GM18508 (cell line): ENCODE data around the gene CDH22.

ENCODE experiments used
- ATAC-seq: cut with Tn5 transposase; IDR thresholded peaks from one replicate; pipeline ENCODE4 v1.9.1; 2021; ENCODE audit warnings: moderate number of reproducible peaks; ENCODE audit not compliant: insufficient read depth, unreplicated experiment

The CDH22 gene

DNA sequence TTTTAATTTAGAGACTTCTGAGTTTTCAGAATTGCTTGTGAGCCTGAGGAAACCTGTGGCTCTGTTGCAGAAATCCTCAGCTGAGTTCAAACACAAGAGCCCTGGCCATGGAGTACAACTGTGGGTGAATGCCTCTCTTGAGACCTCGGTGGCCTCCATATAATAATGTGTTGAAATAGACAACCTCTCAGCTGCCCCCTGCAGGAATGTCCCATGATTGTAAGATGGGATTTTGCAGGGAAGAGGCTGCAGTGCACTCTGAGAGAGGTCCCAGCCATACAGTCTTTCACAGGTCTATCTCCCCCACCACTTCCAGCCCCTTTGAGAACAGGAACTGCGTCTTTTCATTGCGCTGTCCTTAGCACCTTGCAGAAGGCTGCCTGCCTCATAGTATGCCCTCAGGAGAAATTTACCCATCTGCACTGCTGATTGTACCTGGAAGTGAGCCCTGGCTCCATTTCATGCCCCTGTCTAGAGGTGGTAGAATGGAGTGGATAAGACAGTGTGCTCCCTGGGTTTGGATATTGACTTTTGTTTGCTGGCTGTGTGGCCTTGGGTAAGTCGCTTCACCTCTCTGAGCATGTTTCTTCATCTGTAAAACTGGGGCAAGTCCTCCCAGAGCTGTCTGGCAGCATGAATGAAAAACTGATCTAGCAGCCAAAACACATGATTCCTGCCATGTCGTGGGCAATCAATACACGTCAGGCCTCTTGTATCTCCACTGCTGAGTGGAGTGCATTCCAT is 16.8 kb upstream of the CDH22 start:
- no peak for ATAC-seq

DNA sequence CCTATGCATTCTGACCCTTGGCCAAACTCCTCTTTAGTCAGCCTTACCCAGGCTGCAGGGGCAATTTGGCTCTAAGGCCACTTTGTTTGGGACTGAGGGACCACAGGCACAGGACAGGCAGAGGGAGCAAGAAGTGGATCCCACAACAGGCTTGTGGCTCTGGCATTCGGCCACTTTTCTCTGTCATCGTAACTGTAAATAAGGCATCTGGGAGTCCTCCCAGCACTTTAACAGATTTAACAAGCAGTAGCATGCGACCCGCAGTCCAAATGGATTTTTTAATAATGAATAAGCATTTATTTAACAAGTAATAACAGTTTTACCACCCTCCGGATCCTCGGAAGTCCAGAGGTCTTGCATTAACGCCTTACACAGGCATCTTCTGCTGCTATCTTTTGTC is 16.1 kb upstream of the CDH22 start:
- no peak for ATAC-seq

DNA sequence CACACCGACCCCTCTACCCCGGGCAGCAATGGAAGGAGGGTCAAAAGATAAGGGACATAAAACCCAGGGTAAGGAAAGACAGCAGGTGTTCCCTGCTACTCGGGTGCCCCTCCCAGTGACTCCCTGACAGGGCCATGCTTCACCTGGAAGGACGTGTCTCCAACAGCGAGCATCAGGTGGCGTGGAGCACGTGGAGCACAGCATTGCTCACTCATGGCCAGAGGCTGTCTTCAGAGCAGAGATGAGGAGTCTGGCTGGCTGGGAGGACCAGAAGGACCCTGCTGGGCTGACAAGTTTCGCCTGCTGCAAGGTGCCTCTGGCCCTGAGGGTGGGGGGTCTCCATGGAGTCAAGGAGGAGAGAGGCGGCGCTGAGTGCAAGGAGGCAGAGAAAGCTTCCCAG is 15.3 kb upstream of the CDH22 start:
- ATAC-seq, result no peak

GRCh38 chr20:46322641-46323040 is 14.3 kb upstream of the CDH22 start:
- ATAC-seq, result no peak

- ATAC-seq, result no peak
Measured at GRCh38 chr20:46317685-46318177, 9.4 kb upstream of the CDH22 start.

GRCh38 chr20:46316984-46317684 is 8.8 kb upstream of the CDH22 start:
- ATAC-seq, result no peak

- ATAC-seq, result no peak
Measured at GRCh38 chr20:46315311-46315710, 7.0 kb upstream of the CDH22 start.

DNA sequence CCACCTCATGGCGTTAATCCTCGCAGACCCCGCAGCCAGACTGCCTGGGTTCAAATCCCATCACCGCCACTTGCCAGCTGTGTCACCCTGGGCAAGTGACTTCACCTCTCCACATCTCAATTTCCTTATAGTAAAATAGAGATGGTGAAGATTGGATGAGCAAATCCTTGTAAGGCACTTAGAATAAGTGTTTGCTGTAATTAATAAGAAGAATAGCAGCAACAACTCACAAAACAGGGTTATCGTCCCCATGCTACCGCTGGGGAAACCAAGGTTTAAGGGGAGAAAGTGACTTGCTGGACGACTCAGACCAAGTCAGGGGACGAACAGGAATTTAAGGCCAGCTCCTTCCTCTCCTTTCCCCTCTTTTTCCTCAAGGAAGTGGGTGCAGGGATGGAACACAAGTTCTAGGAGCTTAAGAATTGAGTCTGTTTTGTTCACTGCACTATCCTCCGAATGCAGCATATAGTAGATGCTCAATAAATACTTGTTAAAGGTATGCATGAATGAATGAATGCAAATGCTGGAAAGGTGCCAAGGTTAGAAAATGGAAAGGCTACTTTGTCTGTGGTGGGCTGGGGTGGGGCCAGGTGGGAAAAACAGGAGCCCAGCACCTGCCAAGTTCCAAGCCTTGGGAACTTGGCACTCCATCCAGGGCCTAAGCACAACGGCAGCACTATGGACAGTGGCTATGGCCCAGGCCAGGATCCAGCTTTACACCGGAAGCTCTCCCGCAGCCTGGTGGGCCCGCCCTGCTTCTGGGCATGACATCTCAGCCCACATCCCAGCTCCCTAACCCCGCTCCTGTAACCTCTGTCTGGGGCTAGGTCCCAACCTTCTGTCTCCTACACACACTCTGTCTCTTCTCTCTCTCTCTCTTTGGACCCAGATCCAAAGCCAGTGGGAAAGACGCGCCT is 4.9 kb upstream of the CDH22 start:
- ATAC-seq, result no peak

DNA sequence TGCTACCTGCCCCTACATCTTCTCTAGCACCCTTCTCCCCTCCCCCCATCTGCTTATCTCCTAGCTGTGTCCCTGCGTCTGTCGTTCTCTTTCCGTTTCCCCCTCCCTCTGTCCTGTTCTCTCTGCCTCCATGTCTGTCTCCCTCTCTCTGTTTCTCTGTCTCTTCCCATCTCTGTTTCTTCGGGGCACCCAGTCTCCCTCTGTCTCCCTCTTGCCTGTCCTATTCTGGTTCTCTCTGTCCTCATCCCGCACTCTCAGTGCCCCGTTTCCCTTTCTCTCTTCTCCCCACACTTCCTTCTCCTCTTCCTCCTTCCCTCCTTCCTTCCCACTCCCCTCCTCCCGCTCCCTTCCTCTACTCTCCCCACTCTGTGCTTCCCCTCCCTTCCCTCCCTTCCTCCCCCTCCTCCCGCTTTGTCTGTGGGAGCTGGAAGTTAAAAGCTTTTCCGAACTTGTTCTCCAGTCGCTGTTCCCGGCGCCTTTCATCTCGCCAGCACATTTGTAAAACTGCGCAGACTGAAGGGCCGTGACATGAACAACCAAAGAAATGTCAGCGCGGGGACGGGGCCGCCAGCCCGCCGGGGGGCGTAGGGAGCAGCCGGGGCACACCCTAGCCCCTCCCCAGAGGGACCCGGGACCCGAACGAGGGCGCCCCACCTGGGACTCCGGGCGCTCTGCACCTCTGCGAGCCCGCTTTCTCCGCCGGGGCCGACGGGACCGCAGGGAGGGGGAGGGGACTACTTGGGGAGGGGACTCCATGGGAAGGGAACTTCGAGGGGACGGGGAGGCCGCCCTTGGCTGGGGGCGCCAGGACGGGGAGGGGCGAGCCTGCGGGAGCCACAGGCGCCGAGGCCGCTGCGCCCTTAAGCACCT is 4.0 kb upstream of the CDH22 start:
- no peak for ATAC-seq

GRCh38 chr20:46311719-46312074 is 3.4 kb upstream of the CDH22 start:
- no peak for ATAC-seq

- no peak for ATAC-seq
Measured at GRCh38 chr20:46311039-46311650, 2.8 kb upstream of the CDH22 start.

- no peak for ATAC-seq
Measured at GRCh38 chr20:46309945-46310344, 1.6 kb upstream of the CDH22 start.

GRCh38 chr20:46307999-46308257 is 370 bp downstream of the CDH22 start:
- no peak for ATAC-seq

DNA sequence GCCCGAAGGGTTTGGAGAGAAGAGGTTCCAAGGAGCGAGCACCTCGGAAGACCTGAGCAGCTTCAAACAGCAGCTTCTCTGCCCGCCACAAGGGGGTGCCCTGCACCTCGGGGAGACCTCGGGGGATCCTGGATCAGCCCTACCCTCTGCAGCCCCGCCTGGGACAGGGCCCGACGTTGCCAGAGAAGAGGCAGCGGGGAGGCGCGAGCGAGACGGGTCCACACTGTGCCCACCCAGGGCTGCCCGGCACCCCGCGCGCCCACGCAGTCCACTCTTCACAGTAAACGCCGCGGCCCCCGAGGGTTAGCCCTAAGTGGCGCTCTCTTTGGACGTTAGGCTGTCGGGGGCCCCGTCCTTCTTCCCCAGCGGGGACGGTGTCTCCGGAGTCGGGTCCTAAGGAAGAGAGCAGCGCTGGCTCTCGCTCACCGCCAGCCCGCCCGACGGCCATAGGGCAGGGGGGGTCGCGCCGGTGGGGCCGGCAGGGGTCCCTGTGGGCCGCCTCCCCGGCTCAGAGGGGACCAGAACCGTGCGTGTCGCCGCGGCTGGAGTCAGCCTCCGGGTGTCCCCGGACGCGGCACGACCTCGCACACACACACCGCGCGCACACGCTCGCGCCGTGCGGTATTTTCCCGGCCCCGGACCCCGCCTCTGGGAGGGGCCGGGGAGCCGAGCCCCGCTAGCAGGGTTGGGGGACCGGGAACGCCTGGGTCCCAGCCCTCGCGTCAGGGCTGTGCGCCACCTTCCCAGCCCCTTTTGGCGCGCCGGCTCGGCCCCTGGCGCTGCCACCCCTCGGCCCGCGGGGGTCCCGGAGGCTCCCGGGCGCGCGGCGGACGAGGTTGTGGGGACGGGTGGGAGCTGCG is 929 bp downstream of the CDH22 start:
- no peak for ATAC-seq

DNA sequence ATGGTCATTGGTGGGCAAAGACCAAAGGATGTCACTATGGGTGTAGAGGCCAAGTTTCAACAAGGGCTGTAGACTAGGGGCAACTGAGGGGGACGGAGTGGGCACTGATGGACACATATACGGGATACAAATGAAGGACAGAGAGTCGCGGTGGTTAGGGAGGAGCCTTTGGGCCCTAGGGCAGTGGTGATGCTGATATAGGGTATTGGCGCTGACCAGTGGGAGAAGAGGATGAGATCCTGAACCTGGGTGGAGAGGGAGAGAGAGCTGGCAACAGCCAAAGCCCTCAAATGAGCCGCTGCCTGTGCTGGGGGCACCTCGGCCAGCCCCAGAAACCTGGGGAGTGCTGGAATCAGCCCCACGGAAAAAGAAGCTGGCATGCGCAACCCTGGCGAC is 1.6 kb downstream of the CDH22 start:
- ATAC-seq, result no peak

DNA sequence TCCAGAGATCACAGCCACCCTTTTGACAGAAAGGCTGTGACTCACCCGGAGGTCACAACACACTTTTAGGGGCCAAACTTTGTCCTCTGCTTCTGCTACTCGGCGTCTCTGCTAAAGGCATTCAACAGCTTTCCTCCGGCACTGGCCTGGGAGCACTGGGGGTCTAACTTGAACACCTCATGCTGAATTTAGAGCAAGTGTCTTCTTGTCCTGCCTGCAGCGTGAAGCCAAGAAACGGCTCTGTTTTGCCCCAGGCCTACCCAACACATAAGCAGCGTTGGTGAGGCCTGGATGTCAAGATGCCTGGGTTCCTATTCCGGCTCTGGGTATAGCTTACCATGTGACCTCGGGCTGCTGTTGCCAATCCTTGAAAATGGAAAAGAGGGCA is 2.3 kb downstream of the CDH22 start:
- ATAC-seq, result no peak

- no peak for ATAC-seq
Measured at GRCh38 chr20:46305331-46305972, 2.8 kb downstream of the CDH22 start.

- no peak for ATAC-seq
Measured at GRCh38 chr20:46304852-46305251, 3.4 kb downstream of the CDH22 start.
